ENCODE data around the gene ANO4. TPM values are rescaled to one million over a fixed set of nuclear protein-coding genes. Genes with fewer than 3 reads are reported as not detected.

Gene ANO4
- total RNA-seq, 1 experiment from 2014 or later = 5.7 TPM

GRCh38 chr12:101087920-101088319, 293.3 kb downstream of the ANO4 start:
- no peak overlapping the region for H2BK20ac ChIP-seq (ENCODE audit: low read depth, low read length, poor library complexity, severe bottlenecking)
- WGBS (ENCODE audit: extremely low coverage, insufficient read length, low lambda C conversion rate) = no CpG with 5 or more reads among the region's 5 CpGs
- no peak overlapping the region for H3K27ac ChIP-seq (ENCODE audit: insufficient read length, low read depth, low read length)
- no peak overlapping the region for H3K23ac ChIP-seq (ENCODE audit: insufficient read length, low read depth, low read length)
- no peak overlapping the region for H2BK5ac ChIP-seq (ENCODE audit: insufficient read length, low read length)
- H3K4ac ChIP-seq (ENCODE audit: low read depth, low read length) = no peak overlapping the region
- H3K27me3 Mint-ChIP-seq (ENCODE audit: low read depth) = no peaks in the 10 kb centered on the region
- no peak overlapping the region for H3K18ac ChIP-seq (ENCODE audit: insufficient read length, low read depth, low read length)
- no peak for TF ChIP-seq CTCF (conservative IDR thresholded peaks at IDR 0.05)
- H3K4me1 Mint-ChIP-seq = peaks cover 7 to 17% of the 10 kb centered on the region in 2 experiments
- no peak overlapping the region for H3K4me2 ChIP-seq (ENCODE audit: insufficient read depth, insufficient read length, low read length)
- H3K14ac ChIP-seq (ENCODE audit: insufficient read depth, low read length) = no peak overlapping the region
- H2BK12ac ChIP-seq (ENCODE audit: insufficient read length, low read depth, low read length) = no peak overlapping the region
- H3K4me1 ChIP-seq (ENCODE audit: insufficient read depth, low read length) = no peaks in the 10 kb centered on the region; the same call in 1 of the 2 replicates
- no peaks in the 10 kb centered on the region for H3K79me2 ChIP-seq (ENCODE audit: insufficient read depth, low read length)
- no peak overlapping the region for H3K56ac ChIP-seq (ENCODE audit: insufficient read length, low read depth, low read length)
- H4K5ac ChIP-seq (ENCODE audit: insufficient read length, low read depth, low read length) = no peak overlapping the region
- H2BK120ac ChIP-seq (ENCODE audit: low read depth, low read length, poor library complexity, severe bottlenecking) = no peak overlapping the region
- H2BK15ac ChIP-seq (ENCODE audit: low read depth, low read length) = no peak overlapping the region
- H3K79me1 ChIP-seq (ENCODE audit: insufficient read depth, low read depth, low read length, poor library complexity, severe bottlenecking) = no peaks in the 10 kb centered on the region
- no peak overlapping the region for H3K4me3 Mint-ChIP-seq
- H3K9me3 ChIP-seq (ENCODE audit: control insufficient read depth, low read depth, low read length) = no peaks in the 10 kb centered on the region
- no peak overlapping the region for H2AK5ac ChIP-seq (ENCODE audit: insufficient read length, low read length)
- no peaks in the 10 kb centered on the region for H3K36me3 Mint-ChIP-seq (ENCODE audit: insufficient read depth in 1 of 3, low read depth in 3 of 3)
- H3K23me2 ChIP-seq (ENCODE audit: insufficient read length, low read depth, low read length, poor library complexity, severe bottlenecking) = no peaks in the 10 kb centered on the region
- H3K9ac ChIP-seq (ENCODE audit: extremely low read depth, insufficient read length, low read length) = no peak overlapping the region
- H4K8ac ChIP-seq (replicated peaks; ENCODE audit: insufficient read length, low read depth, low read length) = no peak overlapping the region
- no peak overlapping the region for H2AFZ ChIP-seq (ENCODE audit: low read length)
- H3K9me3 Mint-ChIP-seq = no peaks in the 10 kb centered on the region
- no peak for DNase-seq
- H4K91ac ChIP-seq (ENCODE audit: insufficient read length, low read depth, low read length) = no peak overlapping the region
- no peaks in the 10 kb centered on the region for H3K27me3 ChIP-seq (ENCODE audit: insufficient read depth, low read length)
- peak overlapping the region; percentile 9 to 37 (median 21); a peak in 6 of 7 replicates for H3K27ac Mint-ChIP-seq
- no peaks in the 10 kb centered on the region for H4K20me1 ChIP-seq (ENCODE audit: control insufficient read depth, insufficient read depth, insufficient read length)
- H3T11ph ChIP-seq (ENCODE audit: low read length) = no peak overlapping the region
